NCI-H82 treated with DMSO at 0.1 percent for 48 hours (cell line): ENCODE measurements around the gene CRYBG1.
A peak's percentile ranks its signal among the peaks of the same experiment; 100 is the strongest.

Experiments
- DNase-seq: peaks from one replicate; lab custom pipeline; 2025; ENCODE audit not compliant: unreplicated experiment; lab: John Stamatoyannopoulos, UW

Gene CRYBG1

DNA sequence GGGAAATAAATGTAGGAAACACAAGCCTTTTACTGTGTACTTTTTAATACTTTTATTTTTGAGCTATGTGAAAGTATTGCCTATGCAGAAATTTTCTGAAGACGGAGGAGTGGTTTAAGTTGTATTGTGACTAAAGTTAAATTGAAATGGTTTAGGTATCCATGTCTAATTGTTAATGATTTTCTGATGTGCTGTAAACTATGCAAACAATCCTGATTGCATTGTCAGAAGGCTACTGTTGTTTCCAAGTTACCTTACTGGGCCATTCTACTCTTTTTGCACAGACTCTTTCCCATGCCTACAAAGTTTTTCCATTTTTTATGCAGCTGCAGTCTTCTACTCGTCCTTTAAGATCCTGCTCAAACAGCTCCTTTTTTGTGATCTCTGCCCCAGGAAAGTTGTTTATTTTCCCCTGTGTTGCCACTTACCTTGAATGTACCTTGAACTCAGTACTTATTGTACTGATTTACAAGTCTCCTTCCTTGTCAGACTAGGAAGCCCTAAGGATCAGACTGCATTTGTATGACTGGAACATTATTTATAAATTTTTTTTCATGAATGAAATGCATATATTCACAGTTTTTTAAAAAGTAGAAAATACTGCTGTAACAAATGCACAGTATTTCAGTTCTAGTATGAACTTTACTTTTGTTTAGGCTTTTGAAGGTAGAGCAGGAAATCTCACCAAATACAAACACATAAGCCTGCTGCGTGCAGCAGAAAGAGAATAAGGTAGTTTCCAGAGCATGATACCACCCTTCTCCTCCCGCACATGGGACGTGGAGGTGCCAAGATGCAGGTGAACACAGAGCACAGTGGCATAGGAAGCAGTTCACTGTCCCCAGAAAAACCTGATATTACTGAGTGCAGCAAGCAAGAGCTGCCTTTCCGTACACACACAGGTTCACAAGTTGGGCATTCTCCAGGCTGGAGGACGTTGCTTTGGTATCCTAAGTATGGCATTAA lies 97.8 kb downstream of the CRYBG1 start:
- no peak for DNase-seq

DNA sequence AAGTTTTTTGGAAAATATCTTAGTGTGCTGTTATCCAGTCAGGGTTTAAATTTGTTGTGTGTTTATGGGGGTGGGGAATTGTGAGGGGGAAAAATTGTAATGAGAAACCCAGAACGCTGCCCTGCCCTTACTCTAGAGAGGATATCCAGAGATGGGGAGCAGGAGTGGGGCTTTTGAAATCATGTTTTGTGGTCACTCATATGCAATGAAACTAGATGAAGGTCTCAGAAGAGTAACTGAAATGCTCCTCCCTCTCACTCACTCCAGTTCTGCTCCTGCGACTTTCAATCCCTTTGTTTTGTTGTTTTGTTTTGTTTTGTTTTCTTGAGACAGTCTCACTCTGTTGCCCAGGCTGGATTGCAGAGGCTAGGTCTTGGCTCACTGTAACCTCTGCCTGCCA lies 100.0 kb downstream of the CRYBG1 start:
- DNase-seq = no peak

DNA sequence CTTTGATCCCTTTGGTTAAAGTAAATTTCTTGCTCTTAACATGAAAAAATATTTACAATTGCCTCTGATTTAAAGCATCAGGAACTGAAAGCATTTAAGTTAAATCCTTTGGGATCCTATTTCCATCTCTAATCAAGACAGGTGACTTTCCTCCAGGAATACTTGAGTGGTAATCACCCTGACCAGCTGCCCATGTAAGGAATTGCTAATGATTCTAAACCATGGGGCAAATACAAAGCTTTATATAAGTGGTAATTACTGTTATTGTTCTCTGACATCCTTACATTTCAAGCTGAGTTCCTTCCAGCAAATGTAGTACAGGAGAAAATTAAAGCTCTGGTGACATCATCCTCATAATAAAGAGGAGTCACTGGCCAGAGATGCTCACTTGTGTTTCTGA lies 100.6 kb downstream of the CRYBG1 start:
- no peak for DNase-seq

DNA sequence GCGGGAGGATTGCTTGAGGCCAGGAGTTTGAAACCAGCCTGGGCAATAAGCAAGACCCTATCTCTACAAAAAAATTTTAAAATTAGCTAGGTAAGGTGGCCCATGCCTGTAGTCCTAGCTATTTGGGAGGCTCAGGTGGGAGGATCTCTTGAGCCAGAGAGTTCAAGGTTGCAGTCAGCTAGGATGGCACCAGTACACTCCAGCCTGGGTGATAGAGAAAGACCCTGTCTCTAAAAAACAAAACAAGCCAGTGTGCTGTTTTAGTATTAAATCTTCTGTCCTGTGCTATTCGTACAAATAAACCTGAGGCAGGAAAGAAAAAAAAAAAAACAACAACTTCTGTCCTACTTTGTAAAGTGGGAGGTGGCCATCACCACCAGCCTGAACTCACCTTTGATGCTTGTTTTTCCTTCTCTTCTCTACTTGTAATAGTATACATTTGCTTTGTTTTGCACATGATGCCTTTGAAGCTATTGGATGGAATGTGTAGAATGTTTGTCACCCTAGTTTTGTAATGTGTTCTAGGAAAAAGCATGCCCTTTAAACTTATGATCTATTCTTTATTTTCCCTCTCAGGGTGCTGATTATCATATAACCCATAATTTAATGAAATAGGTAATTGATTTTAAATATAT lies 102.5 kb downstream of the CRYBG1 start:
- no peak for DNase-seq

DNA sequence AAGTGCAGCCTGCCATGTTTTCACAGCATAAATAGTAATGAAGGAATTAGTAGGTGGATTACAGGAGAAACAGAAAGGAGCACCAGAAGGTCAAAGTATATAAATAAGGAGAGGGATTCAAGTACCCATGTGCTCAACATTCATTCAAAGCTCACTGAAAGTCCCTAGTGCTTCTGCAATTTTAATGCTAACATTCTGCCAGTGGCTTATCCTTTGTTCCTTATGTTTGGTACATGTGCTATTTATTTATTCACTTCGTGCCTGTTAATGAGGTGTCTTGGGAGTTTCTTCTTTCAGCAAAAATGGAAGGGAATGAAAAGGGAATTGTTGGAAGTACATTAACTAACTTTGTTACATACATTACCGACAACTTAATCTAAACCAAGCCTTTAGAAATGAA lies 105.7 kb downstream of the CRYBG1 start:
- no peak for DNase-seq

DNA sequence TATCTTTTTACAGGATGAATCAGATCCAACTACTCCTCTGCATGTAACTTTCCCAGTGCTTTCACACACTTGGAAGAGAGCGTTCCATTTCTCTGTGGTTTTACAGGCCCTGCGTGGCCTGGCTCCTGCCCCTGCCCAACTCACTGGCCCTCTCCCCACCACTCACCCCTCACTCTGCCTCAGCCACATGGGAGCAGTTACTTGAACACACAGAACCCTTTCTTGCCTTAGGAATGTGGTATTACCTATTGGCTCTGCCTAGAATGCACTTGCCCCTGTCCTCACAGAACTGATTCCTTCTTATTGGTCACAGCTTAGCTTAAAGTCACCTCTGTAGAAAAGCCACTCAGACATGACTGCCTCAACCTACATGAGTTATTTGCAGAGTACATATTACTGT lies 108.4 kb downstream of the CRYBG1 start:
- DNase-seq = no peak

DNA sequence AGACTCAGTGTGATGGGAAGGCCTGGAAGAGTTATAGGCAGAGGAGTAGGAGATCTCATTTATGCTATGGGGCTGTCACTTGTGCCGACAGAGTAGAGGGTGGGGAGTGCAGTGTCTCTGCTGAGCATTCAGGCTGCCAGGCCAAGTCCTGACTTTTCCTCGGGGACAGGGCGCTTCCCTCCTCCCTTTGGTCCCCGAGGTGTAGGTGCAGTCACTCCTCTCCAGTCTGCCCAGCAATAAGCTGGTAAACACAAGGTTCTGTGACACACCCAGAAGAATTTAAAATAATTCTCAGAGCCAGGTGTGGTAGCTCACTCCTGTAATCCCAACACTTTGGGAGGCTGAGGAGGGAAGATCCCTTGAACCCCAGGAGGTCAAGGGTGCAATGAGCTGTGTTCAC lies 109.4 kb downstream of the CRYBG1 start:
- no peak for DNase-seq

DNA sequence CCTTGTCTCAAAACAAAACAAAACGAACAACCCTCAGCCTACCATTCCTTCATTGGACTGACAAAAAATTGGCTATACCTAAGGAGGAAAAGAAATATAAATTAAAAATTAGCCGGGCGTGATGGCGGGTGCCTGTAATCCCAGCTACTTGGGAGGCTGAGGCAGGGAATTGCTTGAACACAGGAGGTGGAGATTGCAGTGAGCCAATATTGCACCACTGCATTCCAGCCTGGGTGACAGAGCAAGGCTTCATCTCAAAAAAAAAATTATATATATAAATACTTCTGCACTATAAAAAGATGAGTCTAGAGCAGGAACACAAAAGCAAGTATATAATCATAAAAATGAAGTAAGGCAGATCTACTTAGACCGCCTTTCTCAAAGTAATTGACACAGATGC lies 109.8 kb downstream of the CRYBG1 start:
- DNase-seq = no peak

DNA sequence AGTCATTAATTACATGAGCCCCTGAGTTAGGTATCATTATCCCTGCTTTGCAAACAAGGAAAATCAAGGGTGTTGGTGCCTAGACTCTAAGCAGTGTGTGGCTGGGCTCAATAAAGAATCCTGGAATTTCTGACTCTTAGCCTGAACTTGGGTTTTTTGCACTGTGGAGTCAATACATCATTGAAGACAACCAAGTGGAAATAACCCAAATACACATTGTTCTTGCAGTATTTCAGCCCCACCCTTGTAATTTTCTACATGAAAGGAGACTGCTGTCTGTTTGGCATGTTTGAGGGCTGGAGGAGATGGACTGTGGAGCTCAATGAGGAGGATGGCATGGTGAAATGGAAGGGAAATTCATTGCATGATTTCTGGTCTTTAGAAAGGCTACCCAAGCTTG lies 110.3 kb downstream of the CRYBG1 start:
- no peak for DNase-seq

DNA sequence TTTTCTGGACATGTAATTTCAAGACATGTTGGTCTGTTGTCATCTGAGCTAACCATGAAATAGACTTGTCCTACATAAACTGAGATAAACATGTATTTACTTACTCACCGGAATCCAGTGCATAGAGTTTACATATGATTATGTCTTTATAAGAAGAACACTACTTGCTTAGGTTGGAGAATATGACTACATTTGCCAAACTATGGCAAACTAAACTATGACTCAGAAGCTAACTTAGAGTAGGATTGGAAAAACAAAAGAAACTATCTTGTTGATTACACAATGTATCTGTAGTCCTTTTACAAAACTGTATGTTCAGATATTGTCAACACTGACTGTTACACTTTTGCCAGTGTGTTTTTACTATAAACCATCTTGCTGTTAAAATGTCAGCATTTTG lies 113.3 kb downstream of the CRYBG1 start:
- DNase-seq = no peak

DNA sequence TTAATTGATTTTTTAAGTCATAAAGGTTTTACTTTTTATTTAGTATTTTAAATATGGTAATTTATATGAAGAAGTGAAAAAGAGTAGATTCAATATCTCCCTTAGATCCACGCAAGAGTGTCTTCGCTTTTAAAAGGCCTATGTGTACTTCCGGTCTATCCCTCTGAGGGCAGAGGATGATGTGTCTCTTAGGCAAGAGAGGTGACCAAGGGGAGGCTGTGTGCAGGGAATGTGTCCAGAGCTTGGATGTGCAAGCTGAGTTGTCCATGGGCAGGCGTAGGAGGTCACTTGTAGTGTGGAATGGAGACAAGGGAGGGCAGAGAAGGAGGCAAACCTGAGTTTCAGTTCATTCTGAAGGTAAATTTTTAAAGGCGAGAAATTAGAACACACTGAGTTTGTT lies 113.9 kb downstream of the CRYBG1 start:
- no peak for DNase-seq

DNA sequence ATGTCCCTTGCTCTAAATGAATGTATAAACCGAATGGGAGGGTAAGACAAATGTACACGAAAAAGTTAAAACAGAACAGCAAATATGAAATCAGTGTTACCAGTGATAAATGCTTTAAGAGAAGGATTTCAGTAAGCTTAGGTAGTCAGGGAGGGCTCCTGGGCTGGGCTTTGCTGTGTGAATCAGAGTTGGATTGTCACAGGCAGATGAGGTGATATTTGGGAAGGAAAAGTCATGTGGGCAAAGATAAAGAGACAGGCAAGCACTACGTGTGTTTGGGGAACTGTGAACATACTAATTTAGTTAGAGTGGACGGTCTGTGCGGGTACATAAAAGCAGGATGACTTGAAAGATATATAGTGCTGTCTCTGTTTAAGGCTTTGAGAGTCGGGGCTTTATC lies 114.8 kb downstream of the CRYBG1 start:
- DNase-seq = no peak

DNA sequence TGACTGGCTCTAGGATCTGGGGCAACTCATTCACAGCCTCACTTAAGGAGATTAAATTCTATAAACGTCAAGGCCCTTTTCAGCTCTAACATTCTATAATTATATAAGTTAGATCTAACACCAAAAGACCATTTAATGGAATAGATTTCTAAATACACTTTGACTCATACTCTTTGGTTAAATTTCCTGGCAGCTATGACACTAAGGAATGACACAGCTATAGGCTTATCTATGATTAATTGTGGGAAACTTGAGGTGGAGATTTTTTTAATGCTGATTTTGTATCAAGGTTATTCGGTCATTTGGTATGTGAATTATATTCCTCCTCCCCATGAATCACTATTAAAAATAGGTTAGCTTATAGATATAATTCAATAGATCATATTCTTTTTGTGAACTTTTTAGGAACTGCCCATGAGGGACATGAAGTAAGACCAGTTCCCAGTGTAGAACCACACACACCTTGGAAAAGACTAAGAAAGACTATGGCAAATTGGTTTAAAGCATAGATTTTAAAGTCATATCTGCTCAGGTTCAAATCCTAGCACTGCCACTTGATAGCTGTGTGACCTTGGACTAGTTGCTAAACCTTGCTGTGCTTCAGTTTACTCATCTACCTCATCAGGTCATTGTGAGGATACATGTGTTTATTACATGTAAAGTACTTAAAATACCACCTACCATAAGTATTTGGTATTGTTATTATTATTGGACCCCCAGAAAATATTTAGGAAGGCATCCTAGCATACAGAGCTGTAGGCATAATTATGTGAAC lies 116.0 kb downstream of the CRYBG1 start:
- DNase-seq = no peak

DNA sequence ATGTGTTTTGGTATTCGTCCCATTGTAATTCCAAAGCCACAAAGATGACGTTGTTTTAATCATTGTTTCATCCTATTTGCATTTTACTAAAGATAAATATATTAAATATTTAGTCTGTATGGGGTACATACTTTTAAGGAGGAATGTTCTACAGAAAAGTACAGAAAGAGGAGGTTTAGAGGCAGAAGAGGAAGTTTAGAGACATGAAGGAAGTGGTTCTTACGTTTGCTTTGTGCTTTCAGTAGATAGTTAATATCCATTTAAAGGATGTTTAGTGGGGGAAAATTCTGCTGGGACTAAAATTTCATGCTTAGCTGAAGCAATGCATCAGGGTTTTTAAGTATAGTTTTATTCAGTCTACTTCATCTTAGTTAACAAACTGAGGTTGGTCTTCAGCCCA lies 116.6 kb downstream of the CRYBG1 start:
- DNase-seq = no peak

DNA sequence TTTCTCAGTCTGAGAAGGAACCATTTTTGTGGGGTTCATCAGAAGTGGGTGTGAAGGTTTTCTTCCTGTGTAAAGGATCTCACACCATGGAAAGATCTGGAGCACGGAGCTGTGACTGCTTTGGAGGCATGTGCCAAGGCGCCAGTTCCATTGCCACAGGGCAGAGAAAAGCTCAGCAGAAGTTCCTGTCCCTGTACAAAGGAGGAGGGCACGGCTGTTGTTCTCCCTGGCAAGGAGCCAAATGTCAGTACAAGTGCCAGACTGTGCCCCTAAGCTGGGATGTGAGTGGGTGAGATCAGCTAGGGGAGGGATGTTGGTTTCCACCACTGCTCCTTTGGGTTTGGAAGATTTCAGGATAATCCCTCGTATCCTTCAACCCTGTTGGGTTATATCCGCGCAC lies 117.3 kb downstream of the CRYBG1 start:
- DNase-seq = peak; percentile 10

DNA sequence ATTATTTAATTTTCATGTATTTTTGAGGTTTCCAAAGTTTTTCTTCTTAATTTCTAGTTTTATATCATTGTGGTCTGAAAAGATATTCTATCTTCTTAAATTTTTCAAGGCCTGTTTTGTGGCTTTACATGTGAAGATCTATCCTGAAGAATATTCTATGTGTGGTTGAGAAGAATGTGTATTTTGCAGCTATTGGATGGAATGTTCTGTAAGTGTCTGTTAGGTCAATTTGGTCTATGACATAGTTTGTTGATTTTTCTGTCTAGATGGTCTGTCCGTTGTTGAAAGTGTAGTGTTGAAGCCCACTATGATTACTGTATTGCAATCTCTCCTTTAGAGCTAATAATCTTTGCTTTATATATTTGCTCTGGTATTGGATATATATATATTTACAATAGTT lies 125.7 kb downstream of the CRYBG1 start:
- DNase-seq = no peak

DNA sequence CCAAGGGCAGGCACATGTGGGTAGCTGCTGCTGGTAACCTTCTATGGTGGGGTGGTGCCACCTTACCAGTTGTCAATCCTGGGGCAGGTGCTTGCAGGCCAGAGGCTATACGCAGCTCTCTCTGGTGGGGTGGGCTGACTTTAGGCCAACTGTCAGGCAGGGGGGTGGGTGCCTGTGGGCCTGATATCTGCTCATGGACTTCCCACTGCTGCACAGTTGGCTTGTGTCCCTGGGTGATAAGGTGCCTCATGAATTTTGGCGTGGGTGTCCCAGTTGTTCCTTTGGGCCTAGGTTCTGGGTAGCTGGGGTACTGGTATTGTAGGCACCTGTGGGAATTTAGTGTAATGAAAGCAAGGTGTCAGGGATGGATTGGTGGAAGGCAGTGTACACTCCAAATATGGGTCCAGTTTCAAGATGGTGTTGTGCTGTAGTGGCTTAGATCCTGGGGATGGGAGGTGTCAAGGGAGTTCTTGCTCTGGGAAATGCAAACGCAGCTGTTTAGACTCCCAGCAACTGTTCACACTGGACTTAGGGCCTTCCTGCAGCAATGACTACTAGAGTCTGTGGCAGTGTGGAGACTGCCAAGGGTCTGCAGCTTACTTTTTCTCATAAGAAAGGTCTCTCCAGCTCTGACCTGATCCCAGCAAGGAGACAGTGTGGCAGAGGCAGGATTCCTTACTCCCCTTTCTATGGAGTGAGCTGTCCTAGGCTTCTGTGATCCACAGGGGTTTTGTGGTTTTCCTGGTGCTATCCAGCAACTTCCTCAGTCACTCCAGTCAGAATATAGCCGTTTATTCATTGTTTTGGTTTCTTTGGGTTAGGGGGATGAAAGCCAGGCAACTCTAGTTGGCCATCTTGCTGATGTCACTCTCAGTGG lies 128.2 kb downstream of the CRYBG1 start:
- DNase-seq = no peak

DNA sequence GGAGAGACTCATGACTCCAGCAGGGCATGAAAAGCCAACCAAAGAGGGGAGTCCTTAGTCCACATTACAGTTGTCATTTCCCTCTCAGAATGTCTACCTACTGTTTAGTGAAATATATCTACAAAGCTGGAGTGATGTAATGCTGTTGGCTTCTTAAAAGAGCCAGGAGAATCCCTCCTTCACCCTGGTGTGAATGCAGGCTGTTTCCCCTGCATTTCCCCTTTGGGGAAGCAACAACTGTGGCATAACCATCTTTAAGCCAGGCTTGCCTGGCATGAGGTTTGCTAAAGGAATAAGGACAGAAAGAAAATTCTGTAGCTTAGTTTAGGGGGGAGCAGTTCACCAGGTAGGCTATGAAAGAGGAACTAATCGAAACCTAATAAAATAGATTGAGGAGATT lies 129.5 kb downstream of the CRYBG1 start:
- DNase-seq = no peak

DNA sequence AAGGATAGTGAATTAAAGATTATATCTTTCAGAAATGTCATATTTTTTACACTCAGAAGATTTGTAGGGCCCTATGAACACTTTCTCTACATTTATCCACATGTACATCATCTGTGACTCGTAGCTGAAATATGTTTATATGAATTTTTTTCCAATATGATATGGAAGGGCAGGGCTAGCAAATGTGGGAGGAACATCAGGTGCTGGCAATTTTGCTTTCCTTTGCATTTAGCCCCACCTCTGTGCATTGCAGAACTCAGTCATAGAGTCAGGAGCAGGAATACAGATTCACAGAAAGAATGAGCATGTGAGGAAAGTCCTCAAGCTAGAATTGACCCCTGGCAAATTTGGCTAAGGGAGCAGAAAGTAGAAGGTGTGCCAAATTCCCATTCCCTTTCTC lies 129.9 kb downstream of the CRYBG1 start:
- no peak for DNase-seq

DNA sequence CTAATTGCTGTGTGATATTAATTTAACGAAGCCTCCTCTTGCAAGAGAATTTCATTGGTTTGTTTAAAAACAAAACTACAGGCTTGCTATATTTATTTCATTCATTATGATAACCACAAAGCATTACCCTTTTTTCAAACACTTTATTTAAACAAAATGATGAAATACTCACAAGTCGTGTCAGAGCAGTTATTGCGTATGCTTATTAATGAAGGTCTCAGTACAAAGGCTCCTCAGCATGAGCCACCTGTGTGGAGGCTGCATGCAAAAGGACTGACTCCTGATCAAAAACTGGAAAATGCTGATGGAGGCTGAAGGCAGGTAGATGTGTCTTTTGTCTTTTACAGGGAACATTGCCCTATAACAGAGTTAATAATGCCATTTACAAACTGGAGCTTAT lies 130.5 kb downstream of the CRYBG1 start:
- no peak for DNase-seq

DNA sequence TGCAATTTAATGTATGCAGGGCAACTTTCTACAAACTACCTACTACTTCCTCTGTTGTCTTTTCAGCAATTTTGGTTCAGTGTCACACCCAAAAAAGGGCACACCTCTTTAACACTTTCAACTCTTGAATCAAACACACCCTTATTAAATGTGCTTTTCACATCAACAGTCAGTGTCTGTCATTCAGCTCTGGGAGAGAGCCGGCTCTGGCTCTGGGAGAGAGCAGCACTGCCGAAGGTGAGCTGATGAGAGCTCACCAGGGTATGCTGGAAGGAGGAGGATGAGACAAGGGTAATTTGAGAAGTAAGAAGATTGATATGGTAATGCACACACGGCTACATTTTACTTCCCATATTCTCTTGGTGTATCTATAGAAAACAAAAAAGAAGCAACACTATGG lies 134.5 kb downstream of the CRYBG1 start:
- DNase-seq = no peak
